ENCODE measurements around the gene LY6G6F.

DNA sequence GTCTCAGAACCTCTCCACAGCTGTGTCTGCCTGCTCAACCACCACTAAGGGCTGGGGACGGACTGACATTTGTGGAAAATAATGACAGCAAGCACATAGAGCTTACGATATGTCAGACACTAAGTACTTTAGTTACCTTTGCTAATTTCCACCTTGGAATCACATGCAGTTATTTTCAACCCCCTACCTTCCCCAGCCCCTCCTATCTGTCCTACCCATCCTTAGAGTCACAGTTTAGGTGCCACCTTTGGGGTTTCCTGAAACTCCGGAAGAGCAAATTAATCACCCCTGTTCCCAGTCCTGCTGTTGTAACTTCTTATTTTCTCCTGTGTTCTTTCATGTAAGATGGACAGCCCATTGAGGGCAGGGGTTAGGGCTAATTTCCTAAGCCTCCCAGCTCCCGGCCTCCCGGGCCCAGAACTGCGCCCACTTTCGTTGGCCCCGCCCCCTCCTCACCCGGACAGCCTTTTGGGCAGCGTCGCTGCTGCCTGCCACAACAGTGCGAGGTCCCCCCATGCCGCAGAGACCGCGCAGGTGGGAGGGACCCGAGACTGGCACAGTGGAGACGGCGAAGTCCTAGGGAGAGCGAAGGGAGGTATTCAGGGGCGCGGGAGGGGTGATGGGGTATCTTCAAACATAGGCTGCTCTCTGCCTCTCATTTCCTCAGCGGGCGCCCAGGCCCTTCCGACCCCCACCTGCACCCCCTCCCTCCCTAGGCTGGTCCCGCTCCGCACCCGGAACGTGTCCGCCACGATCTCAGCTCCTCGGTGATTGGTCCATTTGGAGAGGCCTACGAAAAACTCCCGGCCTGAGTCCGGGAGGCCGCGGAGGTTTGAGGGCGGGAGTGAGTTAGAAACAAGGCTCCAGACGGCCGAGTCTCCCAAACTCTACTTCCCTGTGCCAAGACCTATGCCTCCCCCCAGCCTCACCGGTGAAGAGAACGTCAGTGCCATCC, 21.3 kb downstream of the LY6G6F start:
- TF ChIP-seq, protein P1, sequence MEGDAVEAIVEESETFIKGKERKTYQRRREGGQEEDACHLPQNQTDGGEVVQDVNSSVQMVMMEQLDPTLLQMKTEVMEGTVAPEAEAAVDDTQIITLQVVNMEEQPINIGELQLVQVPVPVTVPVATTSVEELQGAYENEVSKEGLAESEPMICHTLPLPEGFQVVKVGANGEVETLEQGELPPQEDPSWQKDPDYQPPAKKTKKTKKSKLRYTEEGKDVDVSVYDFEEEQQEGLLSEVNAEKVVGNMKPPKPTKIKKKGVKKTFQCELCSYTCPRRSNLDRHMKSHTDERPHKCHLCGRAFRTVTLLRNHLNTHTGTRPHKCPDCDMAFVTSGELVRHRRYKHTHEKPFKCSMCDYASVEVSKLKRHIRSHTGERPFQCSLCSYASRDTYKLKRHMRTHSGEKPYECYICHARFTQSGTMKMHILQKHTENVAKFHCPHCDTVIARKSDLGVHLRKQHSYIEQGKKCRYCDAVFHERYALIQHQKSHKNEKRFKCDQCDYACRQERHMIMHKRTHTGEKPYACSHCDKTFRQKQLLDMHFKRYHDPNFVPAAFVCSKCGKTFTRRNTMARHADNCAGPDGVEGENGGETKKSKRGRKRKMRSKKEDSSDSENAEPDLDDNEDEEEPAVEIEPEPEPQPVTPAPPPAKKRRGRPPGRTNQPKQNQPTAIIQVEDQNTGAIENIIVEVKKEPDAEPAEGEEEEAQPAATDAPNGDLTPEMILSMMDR (conservative IDR thresholded peaks at IDR 0.05; ENCODE audit: low read depth in 2 of 2), result no peak
- TF ChIP-seq EZH2phosphoT487 (IDR thresholded peaks at IDR 0.05; ENCODE audit: unreplicated experiment), result no peak
- TF ChIP-seq, protein P2, sequence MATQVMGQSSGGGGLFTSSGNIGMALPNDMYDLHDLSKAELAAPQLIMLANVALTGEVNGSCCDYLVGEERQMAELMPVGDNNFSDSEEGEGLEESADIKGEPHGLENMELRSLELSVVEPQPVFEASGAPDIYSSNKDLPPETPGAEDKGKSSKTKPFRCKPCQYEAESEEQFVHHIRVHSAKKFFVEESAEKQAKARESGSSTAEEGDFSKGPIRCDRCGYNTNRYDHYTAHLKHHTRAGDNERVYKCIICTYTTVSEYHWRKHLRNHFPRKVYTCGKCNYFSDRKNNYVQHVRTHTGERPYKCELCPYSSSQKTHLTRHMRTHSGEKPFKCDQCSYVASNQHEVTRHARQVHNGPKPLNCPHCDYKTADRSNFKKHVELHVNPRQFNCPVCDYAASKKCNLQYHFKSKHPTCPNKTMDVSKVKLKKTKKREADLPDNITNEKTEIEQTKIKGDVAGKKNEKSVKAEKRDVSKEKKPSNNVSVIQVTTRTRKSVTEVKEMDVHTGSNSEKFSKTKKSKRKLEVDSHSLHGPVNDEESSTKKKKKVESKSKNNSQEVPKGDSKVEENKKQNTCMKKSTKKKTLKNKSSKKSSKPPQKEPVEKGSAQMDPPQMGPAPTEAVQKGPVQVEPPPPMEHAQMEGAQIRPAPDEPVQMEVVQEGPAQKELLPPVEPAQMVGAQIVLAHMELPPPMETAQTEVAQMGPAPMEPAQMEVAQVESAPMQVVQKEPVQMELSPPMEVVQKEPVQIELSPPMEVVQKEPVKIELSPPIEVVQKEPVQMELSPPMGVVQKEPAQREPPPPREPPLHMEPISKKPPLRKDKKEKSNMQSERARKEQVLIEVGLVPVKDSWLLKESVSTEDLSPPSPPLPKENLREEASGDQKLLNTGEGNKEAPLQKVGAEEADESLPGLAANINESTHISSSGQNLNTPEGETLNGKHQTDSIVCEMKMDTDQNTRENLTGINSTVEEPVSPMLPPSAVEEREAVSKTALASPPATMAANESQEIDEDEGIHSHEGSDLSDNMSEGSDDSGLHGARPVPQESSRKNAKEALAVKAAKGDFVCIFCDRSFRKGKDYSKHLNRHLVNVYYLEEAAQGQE (IDR thresholded peaks at IDR 0.05; ENCODE audit: unreplicated experiment), result no peak
